B cell (primary cell): ENCODE data around the gene PRPF38A. TPM values are rescaled to one million over a fixed set of nuclear protein-coding genes. Genes with fewer than 3 reads are reported as not detected.

Experiments
- ATAC-seq: fragments of 200-7000 bp; cut with Tn5 transposase; one replicate; pipeline ENCODE4 v1.10.0; 2021; ENCODE audit warnings: low read depth, mild to moderate bottlenecking, moderate number of reproducible peaks, moderate library complexity
- CTCF ChIA-PET: fragments of 350-600 bp; sonication (Branson Sonifier 250); formaldehyde crosslinking; loops from one replicate; lab custom pipeline; 2021; ENCODE audit warnings: antibody characterized with exemption, inconsistent platforms; lab: Charles Lee
- POLR2A ChIA-PET: fragments of 350-600 bp; sonication (Branson Sonifier 250); formaldehyde crosslinking; loops from one replicate; lab custom pipeline; 2021; ENCODE audit warnings: antibody characterized with exemption; lab: Charles Lee
- DNase-seq: peaks from one replicate; pipeline ENCODE4 v3.0.0; 2013
- H2AFZ ChIP-seq: 2 replicates; pipeline ENCODE4 v1.6.1; 2012; ENCODE audit warnings: mild to moderate bottlenecking, low read depth, low read length; ENCODE audit not compliant: insufficient read depth, poor library complexity, severe bottlenecking
- H3K27ac ChIP-seq, 2 donors: 1 replicate in 1 of 2; 2 replicates in 1 of 2; pipeline ENCODE4 v1.5.1; 2012 to 2013; ENCODE audit warnings: low read length in 2 of 2, mild to moderate bottlenecking in 2 of 2, moderate library complexity in 1 of 2
- H3K27me3 ChIP-seq, 4 experiments: fragments of 200-600 bp in 1 of 4; sonication (generic) in 1 of 4; replicated peaks in 1 of 4; 1 replicate in 2 of 4; 2 replicates in 2 of 4; pipeline versions ENCODE4 v1.6.1 to v1.7.0; 2013 to 2016; ENCODE audit warnings: low read length in 3 of 4, mild to moderate bottlenecking in 2 of 4, mixed read lengths in 1 of 4, moderate library complexity in 1 of 4; ENCODE audit not compliant: insufficient read depth in 4 of 4, control insufficient read depth in 3 of 4; ENCODE audit errors: control extremely low read depth in 1 of 4
- H3K36me3 ChIP-seq, 2 experiments: replicated peaks in 1 of 2; 1 replicate in 1 of 2; 2 replicates in 1 of 2; pipeline versions ENCODE4 v1.6.1 to v1.7.1; 2013; ENCODE audit warnings: low read length in 1 of 2; ENCODE audit not compliant: insufficient read depth in 2 of 2, control insufficient read depth in 1 of 2; ENCODE audit errors: control extremely low read depth in 1 of 2, extremely low read depth in 1 of 2
- H3K4me1 ChIP-seq, 2 donors: fragments of 200-600 bp in 1 of 2; sonication (generic) in 1 of 2; 1 replicate in 1 of 2; 2 replicates in 1 of 2; pipeline versions ENCODE4 v1.5.1 to v1.6.1; 2013 to 2017; ENCODE audit warnings: low read length in 2 of 2; ENCODE audit not compliant: control insufficient read depth in 2 of 2, insufficient read depth in 2 of 2
- H3K4me2 ChIP-seq: replicated peaks from 2 replicates; pipeline ENCODE3; 2012; ENCODE audit warnings: mild to moderate bottlenecking, low read depth, low read length; ENCODE audit not compliant: poor library complexity, severe bottlenecking
- H3K4me3 ChIP-seq, 5 experiments: fragments of 200-600 bp in 1 of 5; sonication (generic) in 1 of 5; 1 replicate in 3 of 5; 2 replicates in 2 of 5; pipeline versions ENCODE4 v1.5.1 to v1.7.0; 2011 to 2016; ENCODE audit warnings: low read length in 4 of 5, mild to moderate bottlenecking in 4 of 5, low read depth in 2 of 5, control low read depth in 1 of 5, moderate library complexity in 1 of 5; ENCODE audit not compliant: insufficient read depth in 1 of 5; ENCODE audit errors: control extremely low read depth in 1 of 5, extremely low read depth in 1 of 5
- H3K79me2 ChIP-seq: fragments of 200-600 bp; sonication (generic); one replicate; pipeline ENCODE4 v1.6.0; 2016; ENCODE audit warnings: low read length; ENCODE audit not compliant: control insufficient read depth, insufficient read depth
- H3K9ac ChIP-seq: fragments of 200-600 bp; sonication (generic); 2 replicates; pipeline ENCODE4 v1.6.1; 2017; ENCODE audit warnings: mild to moderate bottlenecking, low read length, moderate library complexity
- H3K9me3 ChIP-seq, 3 donors: one replicate each; pipeline versions ENCODE4 v1.6.1 to v1.7.1; 2013; ENCODE audit warnings: low read length in 2 of 3; ENCODE audit not compliant: control insufficient read depth in 2 of 3, insufficient read depth in 1 of 3; ENCODE audit errors: control extremely low read depth in 1 of 3
- H4K20me1 ChIP-seq: 2 replicates; pipeline ENCODE4 v1.6.0; 2012; ENCODE audit warnings: mild to moderate bottlenecking, low read length; ENCODE audit not compliant: insufficient read depth, control insufficient read depth, poor library complexity, severe bottlenecking
- H3K27ac Mint-ChIP-seq: one replicate; pipeline ENCODE4 v1.8.0; 2021; ENCODE audit warnings: mixed read lengths
- H3K27me3 Mint-ChIP-seq: one replicate; pipeline ENCODE4 v1.8.0; 2021; ENCODE audit warnings: mixed read lengths
- H3K4me1 Mint-ChIP-seq: one replicate; pipeline ENCODE4 v1.8.0; 2021; ENCODE audit warnings: mixed read lengths
- H3K4me3 Mint-ChIP-seq: one replicate; pipeline ENCODE4 v1.8.0; 2021; ENCODE audit warnings: mixed read lengths
- H3K9me3 Mint-ChIP-seq: one replicate; pipeline ENCODE4 v1.8.0; 2022; ENCODE audit warnings: mixed read lengths; ENCODE audit not compliant: insufficient read depth
- CTCF ChIP-seq: fragments of 200-600 bp; IDR thresholded peaks from one replicate; pipeline ENCODE4 v1.8.0; 2022; ENCODE audit warnings: antibody characterized with exemption, mild to moderate bottlenecking
- EZH2 ChIP-seq: IDR thresholded peaks from 2 replicates; pipeline ENCODE4 v1.6.1; 2012; ENCODE audit warnings: borderline replicate concordance, low read depth, mild to moderate bottlenecking, moderate library complexity, low read length; ENCODE audit not compliant: insufficient read depth, poor library complexity, severe bottlenecking
- WGBS: methylation state at CpG from one replicate; pipeline ENCODE4 v1.1.5; 2013; ENCODE audit warnings: missing lambda C conversion rate; ENCODE audit not compliant: insufficient coverage; 5-methylcytosine and 5-hydroxymethylcytosine counted together
- intact Hi-C: fragments of 100-400 bp; cut with micrococcal nuclease; formaldehyde crosslinking; loops from one replicate; pipeline ENCODE4 v1.10.0; 2022
- polyA plus RNA-seq: library from polyadenylated mRNA; depleted of rRNA; stranded (reverse); fragments of >200 nt; gene quantifications from 2 replicates; pipeline ENCODE4 v1.2.3, GENCODE V29; 2012
- total RNA-seq, 2 donors: library from RNA; stranded (reverse); fragments of 120-200 nt in 1 of 2; gene quantifications; 1 replicate in 1 of 2; 2 replicates in 1 of 2; pipeline versions ENCODE4 v1.2.3 to v1.2.4, GENCODE V29; 2013 to 2022

Gene PRPF38A
- total and polyA plus RNA-seq, 2 donors (not counting 1 experiment from before 2014, with no cell fraction given) = 21.8 to 69.8 TPM

- WGBS = 100% methylated on average over 2 of the region's 6 CpGs
- peaks cover 18% of the 10 kb centered on the region for H3K4me1 Mint-ChIP-seq
- ChIA-PET POLR2A (interaction anchor here (0.7 kb wide), 1 partner anchor 700 kb away, joined by 4 read pairs; no protein-coding TSS in a partner anchor), CTCF (interaction anchor here (0.6 kb wide), 1 partner anchor 108 kb away, joined by 3 read pairs; no protein-coding TSS in a partner anchor)
- H3K4me3 ChIP-seq = no peak overlapping the region
- no peak overlapping the region for H3K27ac Mint-ChIP-seq
- ATAC-seq (no peak), DNase-seq (no peak)
- no peak for TF ChIP-seq EZH2
- no peak for TF ChIP-seq CTCF
- no peaks in the 10 kb centered on the region for H3K9me3 ChIP-seq
- H3K4me3 Mint-ChIP-seq = no peak overlapping the region
- H3K27me3 Mint-ChIP-seq = no peaks in the 10 kb centered on the region
- H3K36me3 ChIP-seq = no peaks in the 10 kb centered on the region
- H4K20me1 ChIP-seq = no peaks in the 10 kb centered on the region
- no peak overlapping the region for H2AFZ ChIP-seq
- no peaks in the 10 kb centered on the region for H3K9me3 Mint-ChIP-seq
- H3K4me2 ChIP-seq = no peak overlapping the region
- no peak overlapping the region for H3K27ac ChIP-seq
- peaks cover 23% of the 10 kb centered on the region for H3K79me2 ChIP-seq
- H3K9ac ChIP-seq = no peak overlapping the region
- H3K27me3 ChIP-seq = no peaks in the 10 kb centered on the region
- intact Hi-C loops = loop anchor here (10.0 kb wide), 1 partner anchor 525 kb away; the partner anchor contains the start of genes ECHDC2 and SCP2
- H3K4me1 ChIP-seq = peaks cover 8 to 15% of the 10 kb centered on the region in 2 donors
These were observed 4.3 kb upstream of the PRPF38A start for GRCh38 chr1:52400131-52400530.

- peaks cover 45% of the 10 kb centered on the region for H3K79me2 ChIP-seq
- H3K27ac Mint-ChIP-seq = no peak overlapping the region
- H3K27me3 Mint-ChIP-seq = no peaks in the 10 kb centered on the region
- H3K9me3 Mint-ChIP-seq = no peaks in the 10 kb centered on the region
- no peak overlapping the region for H2AFZ ChIP-seq
- H3K4me3 ChIP-seq = no peak overlapping the region
- no peak for ATAC-seq
- H3K27me3 ChIP-seq = no peaks in the 10 kb centered on the region
- ChIA-PET POLR2A (no interaction called here), CTCF (no interaction called here)
- H3K4me1 ChIP-seq = peaks cover 15 to 22% of the 10 kb centered on the region in 2 donors
- no peak overlapping the region for H3K27ac ChIP-seq
- intact Hi-C loops = loop anchor here (10.0 kb wide), 1 partner anchor 522 kb away; the partner anchor contains the start of genes ECHDC2 and SCP2
- H3K9me3 ChIP-seq = no peaks in the 10 kb centered on the region
- no peak overlapping the region for H3K9ac ChIP-seq
- peaks cover 0 to 11% of the 10 kb centered on the region in 2 experiments for H3K36me3 ChIP-seq
- peaks cover 32% of the 10 kb centered on the region for H3K4me1 Mint-ChIP-seq
- no peak for DNase-seq
- H3K4me3 Mint-ChIP-seq = no peak overlapping the region
- no peaks in the 10 kb centered on the region for H4K20me1 ChIP-seq
- WGBS = no CpG with 5 or more reads among the region's 3 CpGs
- no peak overlapping the region for H3K4me2 ChIP-seq
- no peak for TF ChIP-seq EZH2
- no peak for TF ChIP-seq CTCF
These were observed 1.6 kb upstream of the PRPF38A start for GRCh38 chr1:52402860-52403240.
